ENCODE measurements around the gene ECSCR.
"Not testable (repeated sequence)": the region's sequence is repeated elsewhere in the genome, so short reads cannot be mapped to it uniquely, and the experiment has no call there.

ECSCR gene

DNA sequence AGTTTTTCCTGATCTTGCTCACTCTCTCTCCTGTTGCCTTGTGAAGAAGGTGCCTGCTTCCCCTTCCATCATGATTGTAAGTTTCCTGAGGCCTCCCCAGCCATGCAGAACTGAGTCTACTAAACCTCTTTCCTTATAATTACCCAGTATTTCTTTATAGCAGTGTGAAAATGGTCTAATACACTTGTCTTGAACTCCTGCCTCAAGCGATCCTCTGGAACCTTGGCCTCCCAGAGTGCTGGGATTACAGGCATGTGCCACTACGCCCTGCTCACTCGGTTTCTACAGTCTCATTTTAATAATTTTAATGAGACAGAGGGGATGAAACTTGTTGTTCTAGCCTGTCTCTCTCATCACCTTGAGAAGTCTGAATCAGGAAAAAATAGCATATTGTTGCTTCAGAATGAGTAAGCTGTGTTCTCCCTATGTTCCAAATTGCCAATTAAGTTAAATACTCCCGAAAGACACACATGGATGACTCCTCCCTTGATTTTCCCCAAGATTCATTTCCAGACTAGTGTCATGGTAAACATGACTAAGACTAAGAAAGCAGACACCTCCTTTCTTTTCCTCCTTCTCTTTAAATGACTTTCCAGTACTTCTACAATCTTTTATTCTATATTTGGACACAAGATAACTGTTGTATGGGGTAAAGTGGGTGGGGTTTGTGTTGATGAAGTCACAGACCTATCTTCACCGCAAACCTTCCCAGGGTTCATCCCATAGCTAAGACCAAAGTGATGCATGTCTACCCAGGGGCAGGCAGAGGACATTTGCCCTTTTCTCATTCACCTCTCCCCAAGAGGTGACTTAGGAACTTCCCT is 15.4 kb downstream of the ECSCR start:
- DNase-seq (ENCODE audit: low read depth in 2 of 2), result no peak

- no peak for DNase-seq (ENCODE audit: low read depth in 2 of 2)
These were observed 17.0 kb downstream of the ECSCR start for GRCh38 chr5:139445325-139446170.

GRCh38 chr5:139443831-139444453 is 18.6 kb downstream of the ECSCR start:
- DNase-seq (ENCODE audit: low read depth in 2 of 2), result no peak

DNA sequence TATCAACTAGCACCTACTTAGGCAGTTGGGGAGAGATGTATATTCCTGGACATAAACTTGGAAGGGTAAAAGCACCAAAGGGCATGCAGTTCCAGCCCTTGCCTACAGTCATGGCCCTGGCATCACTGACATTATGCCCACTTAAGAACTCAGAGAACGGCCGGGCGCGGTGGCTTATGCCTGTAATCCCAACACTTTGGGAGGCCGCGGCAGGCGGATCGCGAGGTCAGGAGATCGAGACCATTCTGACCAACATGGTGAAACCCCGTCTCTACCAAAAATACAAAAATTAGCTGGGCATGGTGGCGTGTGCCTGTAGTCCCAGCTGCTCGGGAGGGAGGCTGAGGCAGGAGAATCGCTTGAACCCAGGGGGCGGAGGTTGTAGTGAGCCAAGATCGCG is 22.1 kb downstream of the ECSCR start:
- not testable (repeated sequence) for DNase-seq (ENCODE audit: low read depth in 2 of 2)

- DNase-seq (ENCODE audit: low read depth in 2 of 2), result peak; percentile 66 to 80
These were observed 23.3 kb downstream of the ECSCR start, which contains the start of gene DNAJC18 for GRCh38 chr5:139439013-139439903. TSS of gene DNAJC18 (minus strand) at chr5:139439525. CDS start at chr5:139439445, 80 bp downstream.

DNA sequence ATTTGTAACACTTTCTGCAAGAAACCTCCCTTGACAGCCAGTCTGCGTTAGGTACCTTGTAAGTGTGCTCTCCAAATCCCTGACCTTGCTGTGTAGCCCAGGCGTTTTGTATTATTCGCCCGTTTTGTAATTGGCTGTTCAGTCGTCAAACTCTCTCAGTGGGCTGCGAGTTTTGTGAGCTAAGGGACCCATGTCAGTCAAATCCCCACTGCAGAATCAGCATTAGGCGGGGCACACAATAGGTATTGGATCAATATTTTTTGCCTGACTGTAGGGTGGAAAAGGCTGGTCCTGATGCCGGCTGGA is 23.9 kb downstream of the ECSCR start:
- DNase-seq (ENCODE audit: low read depth in 2 of 2), result no peak

DNA sequence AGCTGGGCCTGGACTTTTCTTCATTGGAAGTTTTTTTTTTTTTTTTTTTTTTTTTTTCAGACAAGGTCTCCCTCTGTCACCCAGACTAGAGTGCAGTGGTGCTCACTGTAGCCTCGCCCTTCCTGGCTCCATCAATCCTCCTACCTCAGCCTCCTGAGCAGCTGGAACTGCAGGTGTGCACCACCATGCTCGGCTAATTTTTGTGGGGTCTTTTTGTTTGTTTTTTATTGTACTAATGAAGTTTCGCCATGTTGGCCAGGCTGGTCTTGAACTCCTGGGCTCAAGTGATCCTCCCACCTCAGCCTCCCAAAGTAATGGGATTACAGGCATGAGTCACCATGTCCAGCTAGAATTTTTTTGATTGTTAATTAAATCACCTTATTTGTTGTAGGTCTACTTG is 26.9 kb downstream of the ECSCR start:
- DNase-seq (ENCODE audit: low read depth in 2 of 2), result no peak

DNA sequence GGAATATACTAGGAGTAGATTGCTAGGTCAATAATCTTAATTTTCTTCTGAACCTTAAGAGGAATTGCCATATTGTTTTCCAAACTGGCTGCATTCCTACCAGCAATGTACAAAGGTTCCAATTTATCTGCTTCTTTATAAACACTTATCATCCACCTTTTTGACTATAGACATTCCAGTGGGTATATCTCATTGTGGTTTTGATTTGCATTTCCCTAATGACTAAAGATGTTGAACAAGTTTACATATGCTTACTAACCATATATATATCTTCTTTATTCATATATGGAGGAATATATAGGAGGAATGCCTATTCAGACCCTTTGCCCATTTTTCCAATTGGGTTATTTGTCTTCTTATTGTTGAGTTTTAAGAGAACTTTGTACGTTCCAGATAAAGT is 30.8 kb downstream of the ECSCR start:
- no peak for DNase-seq (ENCODE audit: low read depth in 2 of 2)

DNA sequence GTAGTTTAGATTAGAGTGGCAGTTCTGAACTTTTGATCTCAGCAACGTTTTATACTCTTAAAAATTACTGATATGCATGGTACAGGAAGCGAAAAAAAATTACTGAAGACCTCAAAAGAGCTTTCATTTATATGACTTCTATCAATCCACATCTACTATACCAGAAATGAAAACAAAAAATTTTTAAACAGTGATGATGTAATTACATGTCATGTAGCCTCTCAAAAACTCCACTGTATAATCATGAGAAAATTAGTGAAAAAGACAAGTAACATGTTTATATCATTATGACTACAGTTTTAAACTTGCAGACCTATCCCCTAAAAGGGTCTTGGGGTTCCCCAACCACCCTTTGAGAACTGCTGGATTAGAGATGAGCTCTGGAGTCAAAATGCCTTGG is 32.5 kb downstream of the ECSCR start:
- no peak for DNase-seq (ENCODE audit: low read depth in 2 of 2)

DNA sequence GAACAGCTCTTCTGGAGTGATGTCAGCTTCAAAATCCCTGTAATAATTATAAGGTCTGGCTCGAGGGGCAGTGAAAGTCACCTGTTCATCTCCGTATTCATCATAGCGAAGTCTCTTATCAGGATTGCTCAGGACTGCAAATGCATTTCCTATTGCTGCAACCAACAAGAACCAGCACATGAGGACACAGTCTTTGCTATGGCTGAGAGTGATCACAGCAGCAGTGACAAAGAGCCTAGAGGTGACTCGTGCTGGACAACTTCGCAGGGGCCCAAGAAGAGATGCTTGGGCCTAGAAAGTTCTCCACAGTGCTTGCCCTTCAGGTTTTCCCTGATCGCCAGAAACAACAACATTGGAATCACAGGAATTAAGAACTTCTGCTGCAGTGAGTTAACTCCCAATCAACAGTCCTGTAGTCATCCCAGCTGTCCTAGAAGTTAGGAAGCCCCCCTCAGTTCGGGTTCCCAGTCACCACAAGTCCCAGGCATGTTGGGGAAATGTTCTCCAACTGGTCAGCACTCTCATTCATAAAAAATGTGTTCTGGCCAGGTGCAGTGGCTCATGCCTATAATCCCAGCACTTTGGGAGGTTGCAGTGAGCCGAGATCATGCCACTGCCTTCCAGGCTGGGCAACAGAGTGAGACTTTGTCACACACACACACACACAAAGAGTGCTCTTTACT is 36.2 kb downstream of the ECSCR start:
- no peak for DNase-seq (ENCODE audit: low read depth in 2 of 2)

DNA sequence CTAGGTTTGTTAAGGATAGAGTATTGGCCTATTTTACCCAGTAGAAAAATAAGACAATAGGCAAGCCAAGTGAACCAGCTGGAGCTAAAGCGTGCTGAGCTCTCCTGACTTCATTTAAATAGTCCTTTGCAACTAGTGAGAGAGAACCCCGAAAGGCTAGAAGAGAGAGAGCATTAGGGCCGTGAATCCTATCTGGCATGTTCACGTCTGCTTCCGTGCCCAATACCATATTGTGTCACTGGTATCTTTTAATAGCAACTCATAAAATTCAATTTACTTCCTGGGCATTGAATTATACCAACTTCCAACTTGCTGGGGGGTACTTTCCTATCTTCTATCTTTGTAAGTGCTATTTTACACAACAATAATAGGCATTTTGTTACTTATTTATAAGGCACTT is 37.0 kb downstream of the ECSCR start:
- DNase-seq (ENCODE audit: low read depth in 2 of 2), result no peak

GRCh38 chr5:139422307-139422893 is 40.1 kb downstream of the ECSCR start:
- DNase-seq (ENCODE audit: low read depth in 2 of 2), result peak in 1 of 2 donors; percentile 35

GRCh38 chr5:139419226-139420192 is 43.0 kb downstream of the ECSCR start:
- no peak for DNase-seq (ENCODE audit: low read depth in 2 of 2)

- no peak for DNase-seq (ENCODE audit: low read depth in 2 of 2)
These were observed 43.8 kb downstream of the ECSCR start for GRCh38 chr5:139418793-139419192.

DNA sequence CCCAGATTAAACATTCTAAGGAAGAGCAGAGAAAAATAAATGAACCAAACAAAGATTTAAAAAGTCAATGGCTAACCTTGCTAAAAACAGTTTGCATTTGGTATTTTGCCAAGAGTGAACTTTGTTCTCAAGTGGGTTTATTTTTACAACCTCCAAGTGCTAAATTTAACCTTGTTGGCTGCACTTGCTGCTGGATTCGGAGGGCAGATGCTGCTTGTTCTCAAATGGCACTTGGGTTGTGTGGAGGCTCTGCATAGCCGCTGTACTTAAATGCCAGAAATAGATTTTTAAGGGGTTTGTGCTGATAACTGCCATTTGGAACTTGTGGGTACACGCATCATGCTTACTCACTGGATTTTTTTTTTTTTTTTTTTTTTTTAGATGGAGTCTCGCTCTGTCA is 45.3 kb downstream of the ECSCR start:
- DNase-seq (ENCODE audit: low read depth in 2 of 2), result no peak

- DNase-seq (ENCODE audit: low read depth in 2 of 2), result no peak
These were observed 45.9 kb downstream of the ECSCR start for GRCh38 chr5:139416651-139417050.

DNA sequence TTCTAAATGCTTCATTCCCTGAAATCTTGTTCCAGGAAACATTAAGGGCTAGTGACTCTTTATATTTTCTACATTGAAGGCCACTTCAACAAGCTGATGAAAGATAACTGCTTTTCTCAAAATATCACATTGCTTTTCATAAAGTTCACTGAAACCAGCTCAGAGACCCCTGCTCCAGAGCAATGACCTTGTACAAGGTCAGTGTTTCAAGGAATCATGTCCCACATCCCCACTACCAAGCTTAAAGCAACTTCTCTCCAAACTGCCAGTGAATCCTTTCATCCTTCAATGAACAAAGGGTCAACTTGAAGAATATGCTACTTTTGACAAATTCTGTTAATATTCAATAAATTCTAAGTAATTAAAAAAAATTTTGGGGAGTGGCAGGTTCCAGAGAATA is 46.7 kb downstream of the ECSCR start:
- DNase-seq (ENCODE audit: low read depth in 2 of 2), result no peak

DNA sequence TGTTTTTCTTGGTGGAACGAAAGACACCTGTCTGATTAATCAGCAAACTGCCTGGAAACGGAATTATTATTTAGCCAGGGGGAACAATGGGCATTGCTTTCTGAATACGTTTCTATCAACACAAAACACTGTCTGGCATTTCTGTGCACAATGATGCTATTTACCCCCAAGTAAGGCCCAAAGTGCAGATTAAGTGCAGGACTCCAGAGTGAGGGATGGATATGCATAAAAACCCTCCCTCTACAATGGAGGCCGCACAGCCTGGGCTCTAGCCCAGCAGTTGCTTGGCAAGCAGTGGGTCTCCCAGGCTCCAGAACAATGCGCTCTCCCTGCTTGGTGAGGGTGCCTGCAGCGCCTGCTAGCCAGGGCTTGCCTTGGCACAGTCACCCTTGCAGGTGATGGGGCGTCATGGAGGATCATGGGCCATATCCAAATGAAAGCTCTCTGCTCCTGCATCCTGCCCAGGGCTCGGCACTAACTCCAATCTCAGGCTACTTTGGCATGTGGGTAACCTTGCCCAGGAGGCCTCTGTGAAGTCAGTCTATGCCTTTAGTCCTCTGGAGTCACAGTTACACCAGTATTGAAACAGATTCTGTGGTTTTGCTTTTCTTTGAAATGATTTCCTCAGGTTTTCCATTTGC is 47.2 kb downstream of the ECSCR start:
- DNase-seq (ENCODE audit: low read depth in 2 of 2), result no peak

DNA sequence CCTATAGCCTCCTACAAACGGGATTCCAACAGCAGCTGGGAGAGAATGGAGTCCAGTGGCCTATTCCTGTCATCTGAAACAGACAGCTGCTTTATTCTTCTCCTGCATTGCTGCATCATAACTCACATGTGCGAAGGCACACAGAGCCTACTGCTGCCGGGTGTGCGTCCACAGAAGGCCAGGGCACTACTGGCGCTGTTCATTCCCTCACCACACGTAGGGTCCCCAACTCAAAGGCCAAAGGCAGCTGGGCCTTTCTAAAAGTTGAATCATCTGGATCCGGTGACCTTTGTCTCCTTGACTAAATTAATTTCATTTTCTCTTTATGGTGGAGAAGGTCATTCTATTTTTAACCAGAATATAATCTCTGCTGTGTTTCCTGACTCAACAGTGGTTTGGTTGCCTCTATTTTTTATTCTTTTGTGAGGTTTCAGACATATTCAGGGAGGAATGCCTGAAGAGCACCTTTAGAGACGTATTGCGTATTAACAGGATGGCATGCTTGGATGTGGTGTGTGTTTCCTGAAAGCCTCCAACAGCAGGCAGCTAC is 47.9 kb downstream of the ECSCR start:
- no peak for DNase-seq (ENCODE audit: low read depth in 2 of 2)
